GM12873 (cell line): ENCODE data around the gene ADRA1B.

Source experiments
- TF ChIP-seq, protein P1 (sequence below): IDR thresholded peaks from 2 replicates; pipeline ENCODE4 v1.5.1; 2012; ENCODE audit warnings: low read depth, mild to moderate bottlenecking, moderate library complexity, low read length, control low read depth; ENCODE audit not compliant: insufficient read depth; ENCODE audit errors: missing control alignments

Gene ADRA1B

DNA sequence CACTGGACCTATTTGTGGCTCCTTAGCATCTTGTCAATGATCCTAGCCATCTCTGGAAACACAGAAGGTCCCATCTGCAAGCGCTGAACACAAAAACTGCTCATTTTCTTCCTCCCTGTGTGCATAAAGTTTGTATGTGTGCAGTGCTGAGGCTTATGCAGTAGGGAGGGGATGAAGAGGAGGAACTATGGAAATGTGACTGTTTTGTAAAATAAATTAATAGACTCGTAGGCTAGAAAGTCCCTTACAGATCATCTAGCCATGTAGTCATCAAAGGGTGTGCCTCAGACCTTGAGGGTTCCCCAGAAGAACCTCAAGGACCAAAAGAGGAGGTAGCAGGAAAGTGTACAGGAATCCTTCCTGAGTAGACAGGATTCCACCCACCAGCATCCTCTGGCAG is 34.3 kb upstream of the ADRA1B start:
- TF ChIP-seq, protein P1, sequence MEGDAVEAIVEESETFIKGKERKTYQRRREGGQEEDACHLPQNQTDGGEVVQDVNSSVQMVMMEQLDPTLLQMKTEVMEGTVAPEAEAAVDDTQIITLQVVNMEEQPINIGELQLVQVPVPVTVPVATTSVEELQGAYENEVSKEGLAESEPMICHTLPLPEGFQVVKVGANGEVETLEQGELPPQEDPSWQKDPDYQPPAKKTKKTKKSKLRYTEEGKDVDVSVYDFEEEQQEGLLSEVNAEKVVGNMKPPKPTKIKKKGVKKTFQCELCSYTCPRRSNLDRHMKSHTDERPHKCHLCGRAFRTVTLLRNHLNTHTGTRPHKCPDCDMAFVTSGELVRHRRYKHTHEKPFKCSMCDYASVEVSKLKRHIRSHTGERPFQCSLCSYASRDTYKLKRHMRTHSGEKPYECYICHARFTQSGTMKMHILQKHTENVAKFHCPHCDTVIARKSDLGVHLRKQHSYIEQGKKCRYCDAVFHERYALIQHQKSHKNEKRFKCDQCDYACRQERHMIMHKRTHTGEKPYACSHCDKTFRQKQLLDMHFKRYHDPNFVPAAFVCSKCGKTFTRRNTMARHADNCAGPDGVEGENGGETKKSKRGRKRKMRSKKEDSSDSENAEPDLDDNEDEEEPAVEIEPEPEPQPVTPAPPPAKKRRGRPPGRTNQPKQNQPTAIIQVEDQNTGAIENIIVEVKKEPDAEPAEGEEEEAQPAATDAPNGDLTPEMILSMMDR, result no peak

DNA sequence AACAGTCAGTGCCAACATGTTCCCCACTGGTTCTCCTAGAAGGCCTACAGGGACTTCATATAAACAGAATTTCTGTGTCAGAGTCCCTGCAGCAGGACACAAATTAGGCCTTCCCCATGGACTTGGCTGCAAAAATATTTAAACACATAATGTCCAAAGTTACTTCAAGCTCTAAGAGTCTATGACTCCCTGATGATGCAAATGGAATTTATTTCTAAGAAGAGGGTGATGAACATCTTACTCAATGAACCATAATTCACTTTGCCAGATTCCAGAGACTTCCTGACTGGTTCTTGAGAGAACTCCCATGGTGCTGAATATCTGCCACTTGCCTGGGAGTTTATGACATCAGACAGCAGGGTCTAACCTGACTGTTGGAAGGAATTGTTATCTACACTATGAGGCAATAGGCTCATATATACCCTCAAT is 32.7 kb upstream of the ADRA1B start:
- TF ChIP-seq, protein P1, result no peak

DNA sequence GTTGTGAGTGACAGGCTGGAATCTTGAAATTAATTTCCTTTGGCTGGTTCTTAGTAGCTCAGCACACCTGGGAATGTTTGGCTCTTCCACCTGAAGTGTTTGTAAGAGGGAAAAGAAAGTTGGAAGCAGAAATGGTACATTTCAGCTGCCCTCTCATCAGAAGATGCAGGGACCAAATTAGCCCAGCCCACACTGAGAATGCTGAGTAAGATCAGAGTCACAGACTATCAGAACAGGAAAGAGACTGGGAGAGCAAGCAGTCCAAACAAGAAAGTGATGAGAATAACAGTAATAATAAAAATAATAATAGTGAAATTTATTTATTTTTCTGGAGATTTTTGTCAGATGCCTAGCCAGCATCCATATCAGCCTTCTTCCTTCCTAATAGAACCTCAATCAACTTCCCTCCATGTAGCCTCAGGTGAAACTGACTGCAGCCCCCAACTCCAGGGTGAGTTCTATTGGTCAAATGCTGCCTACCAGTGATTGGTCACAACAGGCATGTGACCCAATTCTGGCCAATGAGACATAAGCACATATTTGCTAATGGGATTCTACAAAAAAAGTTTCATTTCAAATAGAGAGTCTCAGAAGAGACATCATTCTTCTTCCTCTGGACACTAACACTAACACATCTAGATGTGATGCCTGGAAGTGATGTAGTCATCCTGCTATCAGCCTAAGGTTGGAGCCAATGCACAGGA is 31.2 kb upstream of the ADRA1B start:
- TF ChIP-seq, protein P1, result no peak

DNA sequence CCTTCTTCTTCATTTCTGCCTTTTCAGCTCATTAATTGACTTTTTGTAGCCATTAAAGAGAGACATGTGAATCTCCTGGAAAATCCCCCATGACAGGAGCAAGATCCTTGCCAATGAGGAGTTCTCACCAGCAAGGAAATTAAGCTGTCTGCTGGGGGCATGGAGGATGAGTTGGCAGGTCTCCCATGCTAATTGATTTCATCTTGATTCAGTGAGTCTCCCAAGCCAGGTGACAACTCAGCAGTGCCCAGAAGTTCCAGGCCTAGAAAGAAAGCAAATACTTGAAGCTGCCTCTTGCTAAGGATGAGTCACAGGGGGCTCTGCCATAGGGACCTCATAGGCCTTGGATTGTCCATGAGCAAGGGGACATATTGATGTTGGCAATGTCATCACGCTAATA is 30.0 kb upstream of the ADRA1B start:
- TF ChIP-seq, protein P1, result no peak

DNA sequence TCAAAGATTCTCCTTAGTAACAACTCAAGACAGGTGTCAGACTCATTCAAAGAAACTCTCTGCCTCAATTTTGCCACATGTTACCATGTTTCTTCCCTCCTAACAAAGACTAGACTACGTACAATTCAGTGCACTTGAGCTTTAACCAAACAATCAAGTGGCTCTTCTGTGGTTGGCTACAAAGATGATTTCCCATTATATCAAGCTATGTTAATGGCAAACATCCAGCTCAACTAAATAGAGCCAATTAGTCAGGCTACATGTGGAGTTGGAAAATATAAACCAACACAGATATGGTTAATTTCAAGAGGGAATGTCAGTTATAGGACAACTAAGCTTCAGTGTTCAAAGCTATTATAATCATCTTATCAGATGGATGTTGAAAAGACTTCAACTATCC is 29.2 kb upstream of the ADRA1B start:
- TF ChIP-seq, protein P1, result no peak

DNA sequence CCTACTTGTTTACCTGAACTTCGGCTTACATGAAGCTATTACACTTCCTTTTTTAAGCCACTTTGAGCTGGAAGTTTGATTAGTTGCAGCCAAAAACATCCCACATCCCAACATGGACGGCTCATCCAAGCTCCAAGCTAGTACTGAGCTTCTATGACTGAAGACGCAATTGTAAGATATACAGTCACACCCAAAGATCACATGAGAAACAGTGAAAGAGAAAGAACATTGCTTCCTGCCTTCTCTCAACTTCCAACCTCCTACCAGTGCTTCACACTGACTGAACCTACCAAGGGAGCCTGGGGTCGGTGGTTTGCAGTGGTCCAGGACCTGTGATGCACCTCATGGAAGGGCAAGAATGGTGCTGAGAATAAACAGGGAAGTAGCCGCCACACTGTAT is 27.4 kb upstream of the ADRA1B start:
- TF ChIP-seq, protein P1, result no peak

DNA sequence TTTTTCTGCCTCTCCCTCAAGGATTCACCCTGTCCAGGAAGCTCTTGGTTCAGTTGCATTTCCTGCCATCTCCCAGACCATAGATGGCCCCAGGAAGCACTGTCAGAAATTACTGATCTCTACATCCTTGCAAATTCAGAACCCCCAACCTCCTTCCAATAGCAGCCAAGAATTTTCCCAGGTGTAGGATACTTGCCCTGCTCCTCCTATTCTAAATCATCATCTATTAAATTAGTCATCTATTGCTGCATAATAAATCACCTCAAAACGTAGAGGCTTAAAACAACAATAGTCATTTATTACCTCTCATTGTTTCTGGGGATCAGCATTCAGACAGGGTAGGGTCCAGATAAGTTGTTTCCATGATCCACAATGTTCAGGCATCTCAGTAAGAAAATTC is 26.1 kb upstream of the ADRA1B start:
- TF ChIP-seq, protein P1, result no peak
